K562 (cell line): ENCODE measurements around the gene EPHA10. TPM values are rescaled to one million over a fixed set of nuclear protein-coding genes. Genes with fewer than 3 reads are reported as not detected.

ENCODE experiments used
- CBX8 ChIP-seq: fragments of 200-600 bp; sonication (generic); IDR thresholded peaks from 2 replicates; pipeline ENCODE4 v1.6.1; 2012; ENCODE audit warnings: borderline replicate concordance, mixed run types, low read depth, mild to moderate bottlenecking, moderate library complexity, mixed read lengths, low read length, control low read depth, inconsistent platforms; ENCODE audit not compliant: poor library complexity, severe bottlenecking; ENCODE audit errors: extremely low read depth
- CCNT2 ChIP-seq: IDR thresholded peaks from 2 replicates; pipeline ENCODE4 v1.6.1; 2011; ENCODE audit warnings: borderline replicate concordance, low read depth, mild to moderate bottlenecking, moderate library complexity, mixed read lengths, low read length; ENCODE audit not compliant: insufficient read length; ENCODE audit errors: extremely low read depth
- FOS ChIP-seq: IDR thresholded peaks from 3 replicates; pipeline ENCODE4 v1.6.1; 2011; ENCODE audit not compliant: insufficient read length; ENCODE audit errors: extremely low read depth
- FOXJ2 ChIP-seq: fragments of 200-800 bp; sonication (Bioruptor generic); IDR thresholded peaks from 2 replicates; pipeline ENCODE4 v1.6.1; 2016; ENCODE audit warnings: missing genetic modification characterization, missing compliant biosample characterization
- FOXJ3 ChIP-seq: sonication (generic); formaldehyde crosslinking; IDR thresholded peaks from 2 replicates; pipeline ENCODE4 v1.4.0; 2020; ENCODE audit warnings: mild to moderate bottlenecking, missing genetic modification reagents
- FOXM1 ChIP-seq, 2 experiments: fragments of 450-650 bp in 1 of 2; sonication (generic) in 1 of 2; formaldehyde crosslinking in 1 of 2; IDR thresholded peaks; 2 replicates each; pipeline versions ENCODE4 v1.6.1 to v1.9.0; 2017 to 2022; ENCODE audit warnings: low read depth in 2 of 2, mild to moderate bottlenecking in 2 of 2, missing genetic modification reagents in 1 of 2, moderate library complexity in 1 of 2
- HDAC2 ChIP-seq: fragments of 450-650 bp; IDR thresholded peaks from 2 replicates; pipeline ENCODE4 v1.6.1; 2016; ENCODE audit warnings: mild to moderate bottlenecking
- IRF2 ChIP-seq: sonication (generic); formaldehyde crosslinking; IDR thresholded peaks from 2 replicates; pipeline ENCODE4 v1.8.1; 2022; ENCODE audit warnings: mild to moderate bottlenecking, missing genetic modification reagents
- STAT5B ChIP-seq: fragments of 250-450 bp; sonication (Bioruptor Pico); IDR thresholded peaks from 2 replicates; pipeline ENCODE4 v1.8.0; 2021; ENCODE audit warnings: mild to moderate bottlenecking, inconsistent platforms
- STAT6 ChIP-seq: sonication (generic); formaldehyde crosslinking; IDR thresholded peaks from 2 replicates; pipeline ENCODE4 v1.8.1; 2023; ENCODE audit warnings: mild to moderate bottlenecking, missing genetic modification reagents
- TBL1XR1 ChIP-seq, 2 experiments: IDR thresholded peaks; 2 replicates each; pipeline ENCODE4 v1.6.1; 2012; ENCODE audit warnings: improper control_type of control experiment in 2 of 2, low read length in 2 of 2, mild to moderate bottlenecking in 1 of 2
- USF2 ChIP-seq: sonication (generic); formaldehyde crosslinking; IDR thresholded peaks from 2 replicates; pipeline ENCODE4 v1.5.0; 2020; ENCODE audit warnings: missing genetic modification reagents
- ZFP91 ChIP-seq: sonication (generic); formaldehyde crosslinking; IDR thresholded peaks from 2 replicates; pipeline ENCODE4 v1.8.0; 2022; ENCODE audit warnings: mild to moderate bottlenecking, missing genetic modification reagents
- ZNF146 ChIP-seq: IDR thresholded peaks from one replicate; pipeline ENCODE4 v1.6.1; 2018; ENCODE audit warnings: missing compliant biosample characterization; ENCODE audit not compliant: unreplicated experiment
- ZNF592 ChIP-seq: fragments of 450-650 bp; IDR thresholded peaks from 2 replicates; pipeline ENCODE4 v1.6.1; 2017; ENCODE audit warnings: antibody characterized with exemption, mild to moderate bottlenecking
- polyA plus RNA-seq, 8 experiments: library from polyadenylated mRNA; depleted of rRNA in 4 of 8; stranded (reverse) in 5 of 8; unstranded in 3 of 8; fragments of >200 nt; fragmentation: Nextera tagmentation in 2 of 8; fragmentation: Illumina TruSeq in 1 of 8; extraction: Ambion mirVana in 2 of 8; extraction: Trizol in 1 of 8; gene quantifications; 2 replicates each; pipeline versions ENCODE4 v1.2.1 to v1.2.3, GENCODE V29; 2011 to 2014; ENCODE audit warnings: inconsistent platforms in 1 of 8, missing spikeins in 1 of 8
- total RNA-seq, 7 experiments: library from RNA; depleted of rRNA in 6 of 7; stranded (reverse); fragments of >200 nt in 6 of 7; fragmentation: Illumina TruSeq in 2 of 7; extraction: Trizol in 2 of 7; gene quantifications; 2 replicates each; pipeline versions ENCODE4 v1.2.1 to v1.2.3, GENCODE V29; 2011 to 2021; ENCODE audit warnings: low replicate concordance in 1 of 7
- TF ChIP-seq, protein P1 (sequence below), 2 experiments: fragments of 450-650 bp; conservative IDR thresholded peaks; 2 replicates each; pipeline ENCODE4 v1.6.1; 2017; ENCODE audit warnings: mild to moderate bottlenecking in 2 of 2, moderate library complexity in 2 of 2

Gene EPHA10
- total and polyA plus RNA-seq, 9 of the 15 experiments (the other 6 are each of a cell fraction or from before 2014, with no cell fraction given): 0.03 TPM; not detected in 8

GRCh38 chr1:37764414-37764825 lies 500 bp downstream of the EPHA10 start (continued):
- peak; percentile 68; the same call in 1 of the 2 replicates for TF ChIP-seq STAT6 (CRISPR knock-in tag)
- TF ChIP-seq FOXJ2 (tag): peak; percentile 53; the same call in 1 of the 2 replicates
- TF ChIP-seq HDAC2: peak; percentile 92
- peak; percentile 87 for TF ChIP-seq ZNF146
- TF ChIP-seq, protein P1, sequence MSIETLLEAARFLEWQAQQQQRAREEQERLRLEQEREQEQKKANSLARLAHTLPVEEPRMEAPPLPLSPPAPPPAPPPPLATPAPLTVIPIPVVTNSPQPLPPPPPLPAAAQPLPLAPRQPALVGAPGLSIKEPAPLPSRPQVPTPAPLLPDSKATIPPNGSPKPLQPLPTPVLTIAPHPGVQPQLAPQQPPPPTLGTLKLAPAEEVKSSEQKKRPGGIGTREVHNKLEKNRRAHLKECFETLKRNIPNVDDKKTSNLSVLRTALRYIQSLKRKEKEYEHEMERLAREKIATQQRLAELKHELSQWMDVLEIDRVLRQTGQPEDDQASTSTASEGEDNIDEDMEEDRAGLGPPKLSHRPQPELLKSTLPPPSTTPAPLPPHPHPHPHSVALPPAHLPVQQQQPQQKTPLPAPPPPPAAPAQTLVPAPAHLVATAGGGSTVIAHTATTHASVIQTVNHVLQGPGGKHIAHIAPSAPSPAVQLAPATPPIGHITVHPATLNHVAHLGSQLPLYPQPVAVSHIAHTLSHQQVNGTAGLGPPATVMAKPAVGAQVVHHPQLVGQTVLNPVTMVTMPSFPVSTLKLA (conservative IDR thresholded peaks at IDR 0.05): peak in 1 of 2 experiments; percentile 85; a peak in 2 of 4 replicates
- TF ChIP-seq FOXJ3: peak; percentile 97
- no peak for TF ChIP-seq CBX8
- no peak for TF ChIP-seq FOXM1 (IDR thresholded peaks at IDR 0.05; ENCODE audit: low read depth)
- TF ChIP-seq FOXM1 (CRISPR knock-in tag; IDR thresholded peaks at IDR 0.05; ENCODE audit: low read depth): peak; percentile 99
- TF ChIP-seq FOS: no peak
- no peak for TF ChIP-seq STAT5B (CRISPR knock-in tag)
- TF ChIP-seq ZFP91: peak; percentile 61; the same call in 1 of the 2 replicates
- TF ChIP-seq TBL1XR1 (IDR thresholded peaks at IDR 0.05; ENCODE audit: low read length in 2 of 2): no peak
- no peak for TF ChIP-seq ZNF592
- peak; percentile 98 for TF ChIP-seq IRF2 (CRISPR knock-in tag)
- no peak for TF ChIP-seq CCNT2
- peak; percentile 82 for TF ChIP-seq USF2 (CRISPR knock-in tag)
